ENCODE results near the gene ADAP1. TPM values are rescaled to one million over a fixed set of nuclear protein-coding genes. Genes with fewer than 3 reads are reported as not detected.
A peak's percentile ranks its signal among the peaks of the same experiment; 100 is the strongest.

ADAP1 gene
- total and polyA plus RNA-seq, 12 donors: 0.29 to 60.2 (median 9.3) TPM

DNA sequence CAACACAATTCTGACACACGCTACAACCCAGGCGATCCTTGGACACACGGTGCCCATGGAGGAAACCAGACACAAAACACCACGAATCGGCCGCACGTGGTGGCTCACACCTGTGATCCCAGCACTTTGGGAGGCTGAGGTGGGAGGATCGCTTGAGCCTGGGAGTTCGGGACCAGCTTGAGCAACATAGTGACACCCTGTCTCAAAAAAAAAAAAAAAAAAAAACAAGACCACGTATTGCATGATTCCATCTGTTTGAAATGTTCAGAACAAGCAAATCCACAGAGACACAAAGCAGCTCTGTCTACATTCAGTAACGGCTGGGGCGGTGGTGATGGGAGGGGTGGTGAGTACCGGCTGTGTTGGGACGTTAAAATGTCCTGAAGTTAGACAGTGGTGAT, 25.2 kb downstream of the ADAP1 start:
- 85 to 92% (median 88%) methylated on average over 14 of the region's 14 CpGs for WGBS, 4 donors
- no peaks in the 10 kb centered on the region for H3K36me3 ChIP-seq (replicated peaks in 1 of 2)
- TF ChIP-seq, protein P1, sequence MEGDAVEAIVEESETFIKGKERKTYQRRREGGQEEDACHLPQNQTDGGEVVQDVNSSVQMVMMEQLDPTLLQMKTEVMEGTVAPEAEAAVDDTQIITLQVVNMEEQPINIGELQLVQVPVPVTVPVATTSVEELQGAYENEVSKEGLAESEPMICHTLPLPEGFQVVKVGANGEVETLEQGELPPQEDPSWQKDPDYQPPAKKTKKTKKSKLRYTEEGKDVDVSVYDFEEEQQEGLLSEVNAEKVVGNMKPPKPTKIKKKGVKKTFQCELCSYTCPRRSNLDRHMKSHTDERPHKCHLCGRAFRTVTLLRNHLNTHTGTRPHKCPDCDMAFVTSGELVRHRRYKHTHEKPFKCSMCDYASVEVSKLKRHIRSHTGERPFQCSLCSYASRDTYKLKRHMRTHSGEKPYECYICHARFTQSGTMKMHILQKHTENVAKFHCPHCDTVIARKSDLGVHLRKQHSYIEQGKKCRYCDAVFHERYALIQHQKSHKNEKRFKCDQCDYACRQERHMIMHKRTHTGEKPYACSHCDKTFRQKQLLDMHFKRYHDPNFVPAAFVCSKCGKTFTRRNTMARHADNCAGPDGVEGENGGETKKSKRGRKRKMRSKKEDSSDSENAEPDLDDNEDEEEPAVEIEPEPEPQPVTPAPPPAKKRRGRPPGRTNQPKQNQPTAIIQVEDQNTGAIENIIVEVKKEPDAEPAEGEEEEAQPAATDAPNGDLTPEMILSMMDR (IDR thresholded peaks at IDR 0.05): no peak
- no peak for TF ChIP-seq POLR2A (IDR thresholded peaks at IDR 0.05)
- no peak overlapping the region for H3K4me3 ChIP-seq
- intact Hi-C loops (cut with DNase I): no loop called here
- no peak overlapping the region for H3K27ac ChIP-seq
- H3K27me3 ChIP-seq: no peaks in the 10 kb centered on the region
- H3K9me3 ChIP-seq (replicated peaks in 1 of 3): no peaks in the 10 kb centered on the region
- H3K4me1 ChIP-seq (replicated peaks in 1 of 2): no peaks in the 10 kb centered on the region
- peak in 1 of 7 donors; percentile 13 for DNase-seq

DNA sequence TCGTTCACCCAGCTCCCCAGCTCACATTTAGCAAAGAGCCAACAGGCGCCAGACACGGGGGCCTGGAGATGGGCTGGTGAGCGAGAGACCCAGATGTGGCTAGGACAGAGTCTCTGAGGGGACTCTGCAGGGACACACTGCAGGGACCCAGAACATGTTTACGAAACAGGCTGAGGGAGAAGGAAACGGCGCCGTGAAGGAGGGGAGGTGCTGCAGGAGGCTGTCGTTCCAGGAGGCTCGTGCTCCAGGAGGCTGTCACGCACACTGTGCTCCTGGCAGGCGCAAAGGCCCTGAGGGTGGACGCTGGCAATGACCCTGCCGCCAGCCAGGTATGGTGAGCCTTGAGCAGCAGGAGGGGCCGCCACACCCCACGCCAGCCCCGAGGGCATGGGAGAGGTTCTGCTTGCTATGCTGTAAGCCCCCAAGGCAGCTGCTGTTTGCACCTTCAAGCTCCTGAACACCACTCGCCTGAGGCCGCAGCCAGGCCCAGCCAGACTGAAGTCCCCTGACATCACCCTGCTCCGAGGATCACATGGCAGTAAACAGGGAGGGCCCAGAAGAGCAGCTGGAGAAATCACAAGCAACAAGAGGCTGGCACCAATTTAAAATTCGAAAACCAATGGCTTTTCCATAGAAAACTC, 27.3 kb downstream of the ADAP1 start:
- Histone ChIP-seq H3K9me3 (replicated peaks in 1 of 3) (no peaks in the 10 kb centered on the region), H3K4me3 (no peak overlapping the region), H3K36me3 (replicated peaks in 1 of 2) (no peaks in the 10 kb centered on the region), H3K27ac (no peak overlapping the region), H3K27me3 (no peaks in the 10 kb centered on the region), H3K4me1 (replicated peaks in 1 of 2) (no peaks in the 10 kb centered on the region)
- DNase-seq: peak in 1 of 7 donors; percentile 13
- no peak for TF ChIP-seq POLR2A (IDR thresholded peaks at IDR 0.05)
- TF ChIP-seq, protein P1 (IDR thresholded peaks at IDR 0.05): no peak
- WGBS, 4 donors: 75 to 83% (median 81%) methylated on average over 16 to 21 of the region's 21 CpGs
- intact Hi-C loops (cut with DNase I): no loop called here

DNA sequence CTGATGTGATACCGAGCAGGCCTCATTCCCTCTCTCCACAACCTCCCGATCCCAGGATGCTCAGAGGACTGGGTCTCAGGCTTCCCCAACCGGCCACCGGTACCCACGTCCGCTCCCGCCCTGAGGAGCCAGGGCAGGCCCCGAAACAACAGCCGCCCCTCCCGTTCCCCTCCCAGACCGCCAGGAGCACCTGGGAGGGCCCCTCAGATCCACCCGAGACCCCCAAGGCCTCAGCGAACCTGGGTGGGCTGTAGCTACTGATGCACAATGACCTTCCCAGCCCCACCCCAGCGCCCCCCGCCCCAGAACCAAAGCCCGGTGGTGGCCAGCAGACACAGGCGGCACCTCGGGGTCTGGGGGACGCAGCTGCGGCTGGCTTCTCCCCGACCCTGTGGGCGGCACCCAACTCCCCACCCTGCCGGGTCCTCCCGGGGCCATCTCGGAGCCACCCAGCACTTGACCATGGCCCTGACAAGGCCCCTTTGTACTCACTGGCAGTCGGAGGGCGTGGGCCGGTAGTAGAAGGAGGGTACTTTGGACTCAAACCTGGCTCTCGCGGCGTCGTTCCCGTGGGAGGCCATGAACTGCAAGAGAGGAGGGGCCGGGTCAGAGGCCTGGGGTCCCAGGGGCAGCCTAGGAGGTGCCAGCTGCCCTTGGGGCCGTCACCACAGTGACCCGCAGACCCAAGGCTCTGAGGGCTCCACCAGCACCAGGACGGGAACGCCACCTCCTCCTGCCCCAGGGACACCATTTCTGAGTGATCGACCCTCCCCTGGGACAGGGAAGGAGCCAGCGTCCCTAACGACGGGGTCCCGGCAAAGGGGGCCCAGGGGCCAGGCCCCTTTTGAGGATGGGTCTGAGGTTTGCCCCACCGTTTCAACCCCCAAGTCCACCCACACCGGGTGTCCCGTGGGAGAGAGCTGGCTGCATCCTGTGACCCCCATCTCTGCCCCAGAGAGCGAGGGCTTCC, 28.1 kb downstream of the ADAP1 start:
- no peak overlapping the region for H3K27ac ChIP-seq
- intact Hi-C loops (cut with DNase I): no loop called here
- H3K27me3 ChIP-seq: no peaks in the 10 kb centered on the region
- 80 to 89% (median 83%) methylated on average over 21 to 47 of the region's 47 CpGs for WGBS, 4 donors
- peak in 1 of 7 donors; percentile 13 for DNase-seq
- H3K36me3 ChIP-seq (replicated peaks in 1 of 2): no peaks in the 10 kb centered on the region
- no peak overlapping the region for H3K4me3 ChIP-seq
- TF ChIP-seq POLR2A (IDR thresholded peaks at IDR 0.05): no peak
- TF ChIP-seq, protein P1 (IDR thresholded peaks at IDR 0.05): no peak
- H3K9me3 ChIP-seq (replicated peaks in 1 of 3): no peaks in the 10 kb centered on the region
- no peaks in the 10 kb centered on the region for H3K4me1 ChIP-seq (replicated peaks in 1 of 2)

DNA sequence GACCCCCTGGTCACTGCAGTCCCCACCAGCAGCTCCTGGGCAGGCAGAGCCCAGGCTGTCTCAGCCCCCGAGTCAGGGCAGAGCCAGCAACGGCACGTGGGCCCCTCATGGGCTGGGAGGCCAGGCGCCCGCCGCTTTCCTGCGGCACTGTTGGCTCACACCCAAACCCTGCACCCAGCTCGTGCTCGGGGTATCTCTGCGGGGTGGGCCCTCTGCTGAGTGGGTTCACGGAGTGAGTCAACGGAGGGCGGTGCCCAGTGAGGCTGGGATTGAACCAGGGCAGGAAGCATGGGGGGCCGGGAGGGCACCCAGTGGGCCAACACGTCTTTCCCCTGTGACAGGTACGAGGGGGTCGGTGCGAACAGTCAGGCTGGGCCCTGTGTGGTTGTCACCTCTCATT, 28.9 kb downstream of the ADAP1 start:
- no peaks in the 10 kb centered on the region for H3K4me1 ChIP-seq (replicated peaks in 1 of 2)
- no peaks in the 10 kb centered on the region for H3K36me3 ChIP-seq (replicated peaks in 1 of 2)
- TF ChIP-seq POLR2A (IDR thresholded peaks at IDR 0.05): no peak
- TF ChIP-seq, protein P1 (IDR thresholded peaks at IDR 0.05): no peak
- no peaks in the 10 kb centered on the region for H3K27me3 ChIP-seq
- no peak overlapping the region for H3K4me3 ChIP-seq
- intact Hi-C loops (cut with DNase I): no loop called here
- no peaks in the 10 kb centered on the region for H3K9me3 ChIP-seq (replicated peaks in 1 of 3)
- no peak overlapping the region for H3K27ac ChIP-seq
- DNase-seq: peak in 2 of 7 donors; percentile 11 to 21
- WGBS, 4 donors: 71 to 88% (median 79%) methylated on average over 7 to 18 of the region's 18 CpGs

Measured in adrenal gland (tissue), 12 donors.